Astrocyte (in vitro differentiated cells and primary cell): ENCODE data around the gene LRRC3B. TPM values are rescaled to one million over a fixed set of nuclear protein-coding genes. Genes with fewer than 3 reads are reported as not detected.

Source experiments
- DNase-seq: peaks from one replicate; pipeline ENCODE4 v3.0.0-alpha.2; 2010; ENCODE audit warnings: low read depth
- FAIRE-seq: peaks from 2 replicates; lab custom pipeline; 2011; peaks lifted over from hg19 to GRCh38; lab: Jason Lieb, UNC
- H2AFZ ChIP-seq: 2 replicates; pipeline ENCODE4 v1.6.0; 2012; ENCODE audit warnings: low read depth, low read length, inconsistent platforms
- H3K27ac ChIP-seq: 2 replicates; pipeline ENCODE4 v1.5.1; 2011; ENCODE audit warnings: low read depth, low read length, inconsistent platforms
- H3K27me3 ChIP-seq: 2 replicates; pipeline ENCODE4 v1.6.0; 2011; ENCODE audit warnings: low read length, inconsistent platforms; ENCODE audit not compliant: insufficient read depth
- H3K36me3 ChIP-seq: 2 replicates; pipeline ENCODE4 v1.5.1; 2011; ENCODE audit warnings: low read length, inconsistent platforms; ENCODE audit not compliant: insufficient read depth
- H3K4me1 ChIP-seq: 2 replicates; pipeline ENCODE4 v1.5.1; 2011; ENCODE audit warnings: low read length, inconsistent platforms; ENCODE audit not compliant: insufficient read depth
- H3K4me2 ChIP-seq: 2 replicates; pipeline ENCODE4 v1.6.0; 2012; ENCODE audit warnings: low read length, inconsistent platforms
- H3K4me3 ChIP-seq: 2 replicates; pipeline ENCODE4 v1.5.1; 2011; ENCODE audit warnings: low read depth, mild to moderate bottlenecking, low read length, inconsistent platforms; ENCODE audit not compliant: insufficient read depth
- H3K79me2 ChIP-seq: 2 replicates; pipeline ENCODE4 v1.6.0; 2012; ENCODE audit warnings: mild to moderate bottlenecking, low read length, inconsistent platforms; ENCODE audit not compliant: insufficient read depth
- H3K9ac ChIP-seq: 2 replicates; pipeline ENCODE4 v1.6.0; 2012; ENCODE audit warnings: mild to moderate bottlenecking, low read length, inconsistent platforms
- H3K9me3 ChIP-seq: 2 replicates; pipeline ENCODE4 v1.5.1; 2012; ENCODE audit warnings: low read depth, mild to moderate bottlenecking, low read length, inconsistent platforms; ENCODE audit not compliant: insufficient read depth
- H4K20me1 ChIP-seq: 2 replicates; pipeline ENCODE4 v1.6.0; 2012; ENCODE audit warnings: low read length, inconsistent platforms; ENCODE audit not compliant: insufficient read depth
- H3K27ac Mint-ChIP-seq: one replicate; pipeline ENCODE4 v1.8.0; 2021; ENCODE audit warnings: mild to moderate bottlenecking, mixed read lengths; ENCODE audit not compliant: unreplicated experiment
- H3K27me3 Mint-ChIP-seq: one replicate; pipeline ENCODE4 v1.8.0; 2021; ENCODE audit warnings: low read depth, mixed read lengths; ENCODE audit not compliant: unreplicated experiment
- H3K36me3 Mint-ChIP-seq: one replicate; pipeline ENCODE4 v1.8.0; 2021; ENCODE audit warnings: low read depth, mixed read lengths; ENCODE audit not compliant: unreplicated experiment
- H3K4me1 Mint-ChIP-seq: one replicate; pipeline ENCODE4 v1.8.0; 2021; ENCODE audit warnings: low read depth, mixed read lengths; ENCODE audit not compliant: unreplicated experiment
- H3K4me3 Mint-ChIP-seq: one replicate; pipeline ENCODE4 v1.8.0; 2021; ENCODE audit warnings: mild to moderate bottlenecking, moderate library complexity, mixed read lengths; ENCODE audit not compliant: unreplicated experiment
- H3K9me3 Mint-ChIP-seq: one replicate; pipeline ENCODE4 v1.8.0; 2021; ENCODE audit warnings: mild to moderate bottlenecking, mixed read lengths; ENCODE audit not compliant: unreplicated experiment
- CTCF ChIP-seq: IDR thresholded peaks from 2 replicates; pipeline ENCODE4 v1.5.1; 2011; ENCODE audit warnings: low read depth, mild to moderate bottlenecking, inconsistent platforms, low read length, moderate library complexity; ENCODE audit not compliant: insufficient read depth
- EZH2 ChIP-seq: IDR thresholded peaks from 2 replicates; pipeline ENCODE4 v1.6.1; 2012; ENCODE audit warnings: mild to moderate bottlenecking, low read length, inconsistent platforms; ENCODE audit not compliant: insufficient read depth
- total RNA-seq: library from RNA; stranded (reverse); gene quantifications from 2 replicates; pipeline ENCODE4 v1.2.1, GENCODE V29; 2021

LRRC3B gene
- total RNA-seq, 1 donor from 2014 or later = 5.7 TPM

DNA sequence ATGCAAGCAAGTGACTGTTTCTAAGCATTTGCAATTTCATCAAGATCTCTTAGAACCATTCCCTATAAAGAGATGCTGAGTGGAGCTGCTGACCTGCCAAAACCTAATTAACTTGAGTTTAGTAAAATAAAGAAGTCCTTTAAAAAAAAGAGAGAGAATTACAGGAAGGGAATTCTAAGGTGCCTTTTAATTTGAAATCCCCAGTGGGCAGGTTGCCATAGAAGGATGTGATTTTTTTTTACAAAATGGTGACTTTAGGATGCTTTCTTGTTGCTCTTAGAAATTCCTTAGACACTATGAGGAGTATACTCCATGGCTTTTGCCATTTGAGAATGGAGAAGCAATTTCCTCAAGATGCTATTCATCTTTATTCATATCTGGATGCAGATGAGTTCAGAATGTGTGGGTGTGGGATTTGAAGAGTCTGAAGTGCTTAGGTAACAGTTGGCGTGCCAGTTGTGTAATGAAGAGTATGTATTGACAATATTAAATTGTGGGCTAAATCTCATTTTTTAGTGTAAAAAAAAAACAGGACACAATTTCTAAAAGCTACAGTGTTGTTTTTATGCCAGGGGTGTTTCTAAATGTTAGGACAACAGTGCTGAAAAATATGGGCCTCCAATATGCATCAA is 13.6 kb downstream of the LRRC3B start:
- Histone ChIP-seq H3K79me2 (no peaks in the 10 kb centered on the region), H3K4me3 (no peak overlapping the region), H3K36me3 (no peaks in the 10 kb centered on the region), H3K9me3 (no peaks in the 10 kb centered on the region), H3K9ac (no peak overlapping the region), H3K4me1 (no peaks in the 10 kb centered on the region), H2AFZ (no peak overlapping the region), H4K20me1 (no peaks in the 10 kb centered on the region), H3K27ac (no peak overlapping the region), H3K4me2 (no peak overlapping the region), H3K27me3 (no peaks in the 10 kb centered on the region)
- TF ChIP-seq EZH2 (no peak), CTCF (no peak)
- H3K9me3 Mint-ChIP-seq = no peaks in the 10 kb centered on the region
- no peak overlapping the region for H3K4me3 Mint-ChIP-seq
- H3K4me1 Mint-ChIP-seq = no peaks in the 10 kb centered on the region
- peaks cover 2% of the 10 kb centered on the region for H3K27me3 Mint-ChIP-seq
- FAIRE-seq (no peak), DNase-seq (no peak)
- no peaks in the 10 kb centered on the region for H3K36me3 Mint-ChIP-seq
- H3K27ac Mint-ChIP-seq = no peak overlapping the region

DNA sequence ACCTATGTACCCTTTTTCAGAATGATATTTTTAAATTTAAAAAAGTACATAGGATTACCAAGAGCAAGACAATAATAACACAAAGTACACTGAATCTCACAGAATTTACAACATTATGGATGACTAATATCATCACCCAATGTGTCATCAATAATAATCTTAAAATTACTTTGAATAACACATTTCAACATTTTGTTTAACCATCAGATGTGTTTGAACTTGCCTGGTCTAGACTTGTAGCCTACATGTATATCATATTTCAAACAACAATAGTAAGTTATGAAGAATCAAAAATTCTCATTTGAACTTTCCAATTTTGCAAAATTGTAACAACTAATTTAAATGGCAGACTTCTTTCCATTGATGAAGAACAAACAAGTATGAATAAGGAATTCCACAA is 15.1 kb downstream of the LRRC3B start:
- no peak overlapping the region for H2AFZ ChIP-seq
- no peaks in the 10 kb centered on the region for H3K27me3 ChIP-seq
- no peaks in the 10 kb centered on the region for H4K20me1 ChIP-seq
- no peaks in the 10 kb centered on the region for H3K4me1 ChIP-seq
- H3K36me3 Mint-ChIP-seq = no peaks in the 10 kb centered on the region
- H3K9ac ChIP-seq = no peak overlapping the region
- no peaks in the 10 kb centered on the region for H3K36me3 ChIP-seq
- no peak overlapping the region for H3K4me3 Mint-ChIP-seq
- no peaks in the 10 kb centered on the region for H3K9me3 ChIP-seq
- TF ChIP-seq CTCF = no peak
- TF ChIP-seq EZH2 = no peak
- no peak overlapping the region for H3K27ac Mint-ChIP-seq
- H3K4me2 ChIP-seq = no peak overlapping the region
- DNase-seq = no peak
- H3K9me3 Mint-ChIP-seq = no peaks in the 10 kb centered on the region
- no peak overlapping the region for H3K4me3 ChIP-seq
- H3K27me3 Mint-ChIP-seq = peaks cover 2% of the 10 kb centered on the region
- H3K79me2 ChIP-seq = no peaks in the 10 kb centered on the region
- no peaks in the 10 kb centered on the region for H3K4me1 Mint-ChIP-seq
- no peak for FAIRE-seq
- no peak overlapping the region for H3K27ac ChIP-seq

- Histone ChIP-seq H3K27me3 (no peaks in the 10 kb centered on the region), H3K27ac (no peak overlapping the region), H3K9me3 (no peaks in the 10 kb centered on the region), H3K9ac (no peak overlapping the region), H3K36me3 (no peaks in the 10 kb centered on the region), H2AFZ (no peak overlapping the region), H3K4me3 (no peak overlapping the region), H3K79me2 (no peaks in the 10 kb centered on the region), H4K20me1 (no peaks in the 10 kb centered on the region), H3K4me2 (no peak overlapping the region), H3K4me1 (no peaks in the 10 kb centered on the region)
- Mint-ChIP-seq H3K27me3 (peaks cover 2% of the 10 kb centered on the region), H3K4me3 (no peak overlapping the region), H3K9me3 (no peaks in the 10 kb centered on the region), H3K4me1 (no peaks in the 10 kb centered on the region), H3K36me3 (no peaks in the 10 kb centered on the region), H3K27ac (no peak overlapping the region)
- TF ChIP-seq EZH2 = no peak
- no peak for DNase-seq
- FAIRE-seq = no peak
Observed at GRCh38 chr3:26638113-26638512, 15.5 kb downstream of the LRRC3B start.
